GM23248 (cell line): Measurements from ENCODE around the gene CPSF4.

Experiments used
- EZH2 ChIP-seq: fragments of 200-600 bp; sonication (generic); IDR thresholded peaks from 2 replicates; pipeline ENCODE4 v1.6.1; 2018; ENCODE audit warnings: antibody characterized with exemption, mild to moderate bottlenecking; ENCODE audit not compliant: insufficient read depth, poor library complexity, severe bottlenecking
- EZH2phosphoT487 ChIP-seq: fragments of 200-600 bp; sonication (generic); IDR thresholded peaks from 2 replicates; pipeline ENCODE4 v1.6.1; 2018; ENCODE audit warnings: antibody characterized with exemption, moderate library complexity, mild to moderate bottlenecking, low read depth; ENCODE audit not compliant: insufficient read depth

DNA sequence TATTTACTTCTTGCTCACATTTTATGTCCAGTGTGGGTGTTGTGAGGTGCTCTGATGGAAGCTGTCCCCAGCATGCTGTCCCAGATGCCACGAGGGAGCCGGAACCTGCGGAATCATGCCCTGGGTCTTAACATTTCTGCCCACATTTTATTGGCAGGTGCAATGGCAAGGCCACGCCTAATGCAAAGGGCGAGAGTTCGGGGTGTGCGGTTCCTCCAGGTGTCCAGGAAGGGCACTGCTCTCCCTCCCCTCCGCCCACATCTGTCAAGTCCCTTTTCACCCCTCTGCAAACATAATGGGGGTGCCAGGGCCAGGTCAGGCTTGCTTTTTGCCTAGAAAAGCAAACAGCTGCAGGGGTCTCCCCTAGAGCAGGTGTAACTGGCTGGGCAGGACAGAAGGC is 46.7 kb upstream of the CPSF4 start:
- no peak for TF ChIP-seq EZH2phosphoT487
- TF ChIP-seq EZH2, result no peak
